GM23338 (cell line): ENCODE data around the gene OR2A12.

ENCODE experiments used
- CTCF ChIP-seq, 2 experiments: fragments of 200-600 bp in 1 of 2; sonication (generic) in 1 of 2; conservative IDR thresholded peaks; 2 replicates each; pipeline versions ENCODE4 v1.5.1 to v1.6.1; 2016 to 2017; ENCODE audit warnings: antibody characterized with exemption in 2 of 2, low read depth in 2 of 2, mild to moderate bottlenecking in 2 of 2, moderate library complexity in 1 of 2
- EZH2phosphoT487 ChIP-seq: fragments of 200-600 bp; sonication (generic); IDR thresholded peaks from one replicate; pipeline ENCODE4 v1.8.1; 2018; ENCODE audit warnings: antibody characterized with exemption; ENCODE audit not compliant: unreplicated experiment
- REST ChIP-seq: IDR thresholded peaks from one replicate; pipeline ENCODE4 v1.6.1; 2018; ENCODE audit warnings: antibody characterized with exemption; ENCODE audit not compliant: unreplicated experiment

GRCh38 chr7:144086730-144087129, 652 bp downstream of the OR2A12 start:
- no peak for TF ChIP-seq CTCF (conservative IDR thresholded peaks at IDR 0.05; ENCODE audit: low read depth in 2 of 2)
- no peak for TF ChIP-seq EZH2phosphoT487
- no peak for TF ChIP-seq REST
